Osteoblast (primary cell): ENCODE results near the gene ENGASE. TPM values are rescaled to one million over a fixed set of nuclear protein-coding genes. Genes with fewer than 3 reads are reported as not detected.

Experiments
- DNase-seq: peaks from one replicate; pipeline ENCODE4 v3.0.0; 2011; ENCODE audit warnings: low spot score, mixed read lengths; ENCODE audit not compliant: insufficient read length; ENCODE audit errors: missing footprints
- H2AFZ ChIP-seq: 2 replicates; pipeline ENCODE4 v1.6.0; 2011; ENCODE audit warnings: mild to moderate bottlenecking, low read length
- H3K27ac ChIP-seq: 2 replicates; pipeline ENCODE4 v1.5.1; 2011; ENCODE audit warnings: mild to moderate bottlenecking, low read depth, low read length, moderate library complexity
- H3K27me3 ChIP-seq: 2 replicates; pipeline ENCODE4 v1.6.0; 2012; ENCODE audit warnings: mild to moderate bottlenecking, control low read depth, inconsistent platforms, low read length, moderate library complexity; ENCODE audit not compliant: insufficient read depth
- H3K36me3 ChIP-seq: 2 replicates; pipeline ENCODE4 v1.5.1; 2011; ENCODE audit warnings: mild to moderate bottlenecking, low read length, control low read depth, moderate library complexity; ENCODE audit not compliant: insufficient read depth
- H3K4me1 ChIP-seq: 2 replicates; pipeline ENCODE4 v1.5.1; 2011; ENCODE audit warnings: mild to moderate bottlenecking, low read length, control low read depth, moderate library complexity; ENCODE audit not compliant: insufficient read depth
- H3K4me2 ChIP-seq: 2 replicates; pipeline ENCODE4 v1.6.0; 2011; ENCODE audit warnings: mild to moderate bottlenecking, low read length; ENCODE audit not compliant: insufficient read depth
- H3K4me3 ChIP-seq: fragments of 200-600 bp; sonication (generic); 3 replicates; pipeline ENCODE4 v1.5.1; 2012; ENCODE audit warnings: mild to moderate bottlenecking, low read length, inconsistent platforms; ENCODE audit not compliant: insufficient read depth
- H3K79me2 ChIP-seq: 2 replicates; pipeline ENCODE4 v1.6.0; 2012; ENCODE audit warnings: mild to moderate bottlenecking, low read length, control low read depth, inconsistent platforms; ENCODE audit not compliant: insufficient read depth
- H3K9me3 ChIP-seq: 2 replicates; pipeline ENCODE4 v1.5.1; 2011; ENCODE audit warnings: low read depth, low read length, control low read depth
- H4K20me1 ChIP-seq: 2 replicates; pipeline ENCODE4 v1.6.0; 2012; ENCODE audit warnings: mild to moderate bottlenecking, low read length, control low read depth; ENCODE audit not compliant: insufficient read depth
- total RNA-seq: library from RNA; depleted of rRNA; stranded (reverse); fragments of >200 nt; gene quantifications from 2 replicates; pipeline ENCODE4 v1.2.3, GENCODE V29; 2012
- TF ChIP-seq, protein P1 (sequence below): IDR thresholded peaks from 2 replicates; pipeline ENCODE4 v1.5.1; 2011; ENCODE audit warnings: mild to moderate bottlenecking, low read depth, low read length, moderate library complexity; ENCODE audit errors: extremely low read depth

The ENGASE gene
- total RNA-seq, 1 donor: 14.5 TPM

DNA sequence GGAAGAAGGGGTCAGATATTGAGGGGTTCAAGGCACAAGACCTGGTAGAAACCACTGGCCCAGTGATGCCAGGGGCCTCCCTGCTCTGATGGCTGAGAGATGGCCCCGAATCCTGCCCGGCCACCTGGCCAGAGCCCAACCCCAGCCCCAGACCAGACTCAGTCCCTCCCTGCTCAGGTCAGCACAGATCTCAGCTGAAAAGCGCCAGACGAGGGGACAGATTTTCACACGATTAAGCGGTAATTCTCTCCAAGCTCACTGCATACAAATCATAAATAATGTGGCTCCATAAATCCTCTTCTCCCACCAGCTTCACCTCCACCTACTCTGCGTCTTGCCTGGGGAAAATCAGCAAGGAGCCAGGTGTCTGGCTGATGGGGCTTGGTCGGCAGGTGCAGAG, 57.1 kb downstream of the ENGASE start:
- H3K4me3 ChIP-seq: no peak overlapping the region
- H3K79me2 ChIP-seq: no peaks in the 10 kb centered on the region
- no peak for DNase-seq
- no peak overlapping the region for H2AFZ ChIP-seq
- H3K4me2 ChIP-seq: no peak overlapping the region
- TF ChIP-seq, protein P1, sequence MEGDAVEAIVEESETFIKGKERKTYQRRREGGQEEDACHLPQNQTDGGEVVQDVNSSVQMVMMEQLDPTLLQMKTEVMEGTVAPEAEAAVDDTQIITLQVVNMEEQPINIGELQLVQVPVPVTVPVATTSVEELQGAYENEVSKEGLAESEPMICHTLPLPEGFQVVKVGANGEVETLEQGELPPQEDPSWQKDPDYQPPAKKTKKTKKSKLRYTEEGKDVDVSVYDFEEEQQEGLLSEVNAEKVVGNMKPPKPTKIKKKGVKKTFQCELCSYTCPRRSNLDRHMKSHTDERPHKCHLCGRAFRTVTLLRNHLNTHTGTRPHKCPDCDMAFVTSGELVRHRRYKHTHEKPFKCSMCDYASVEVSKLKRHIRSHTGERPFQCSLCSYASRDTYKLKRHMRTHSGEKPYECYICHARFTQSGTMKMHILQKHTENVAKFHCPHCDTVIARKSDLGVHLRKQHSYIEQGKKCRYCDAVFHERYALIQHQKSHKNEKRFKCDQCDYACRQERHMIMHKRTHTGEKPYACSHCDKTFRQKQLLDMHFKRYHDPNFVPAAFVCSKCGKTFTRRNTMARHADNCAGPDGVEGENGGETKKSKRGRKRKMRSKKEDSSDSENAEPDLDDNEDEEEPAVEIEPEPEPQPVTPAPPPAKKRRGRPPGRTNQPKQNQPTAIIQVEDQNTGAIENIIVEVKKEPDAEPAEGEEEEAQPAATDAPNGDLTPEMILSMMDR: no peak
- H3K27ac ChIP-seq: no peak overlapping the region
- H3K9me3 ChIP-seq: no peaks in the 10 kb centered on the region
- no peaks in the 10 kb centered on the region for H3K36me3 ChIP-seq
- H3K27me3 ChIP-seq: peaks cover 19% of the 10 kb centered on the region
- H3K4me1 ChIP-seq: no peaks in the 10 kb centered on the region
- no peaks in the 10 kb centered on the region for H4K20me1 ChIP-seq

DNA sequence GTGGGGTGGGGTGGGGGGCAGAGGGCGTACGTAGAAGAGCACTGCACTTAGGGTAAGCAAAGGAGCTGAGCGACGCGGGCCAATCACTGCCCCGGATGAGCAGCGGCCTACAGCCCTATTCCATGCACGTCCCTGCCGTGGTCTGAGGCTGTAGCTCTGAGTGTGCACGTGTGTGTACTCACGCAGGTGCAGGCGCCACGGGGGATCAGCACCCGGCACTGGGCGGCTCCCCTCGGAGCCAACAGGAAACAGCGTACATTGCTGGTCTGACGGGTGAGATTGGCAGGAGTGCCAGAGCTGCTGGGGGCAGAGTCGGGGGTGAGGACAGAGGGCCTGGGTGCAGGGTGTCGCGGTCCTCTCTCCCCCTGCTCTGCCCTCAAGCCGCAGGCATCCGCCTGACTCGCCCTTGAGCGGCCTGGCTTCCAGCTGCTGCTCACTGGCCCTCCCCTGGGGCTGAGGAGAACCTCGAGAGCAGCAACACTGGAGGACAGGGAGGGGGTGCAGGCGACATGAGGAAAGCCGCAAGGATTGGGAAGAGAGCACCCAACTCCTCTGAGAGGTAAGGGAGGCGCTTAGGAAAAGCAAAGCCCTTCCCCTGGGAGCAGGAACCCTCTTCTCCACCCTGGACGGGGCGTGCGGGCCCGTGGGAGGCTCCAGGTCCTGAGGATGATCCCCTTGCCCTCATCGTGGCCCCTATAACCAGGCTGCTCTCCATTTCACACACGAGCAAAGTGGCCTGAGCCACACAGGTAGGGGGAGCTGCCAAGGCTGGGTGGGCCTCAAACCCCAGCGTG, 57.8 kb downstream of the ENGASE start:
- Histone ChIP-seq H4K20me1 (no peaks in the 10 kb centered on the region), H3K79me2 (no peaks in the 10 kb centered on the region), H3K9me3 (no peaks in the 10 kb centered on the region), H3K27ac (no peak overlapping the region), H3K4me3 (no peak overlapping the region), H3K36me3 (no peaks in the 10 kb centered on the region), H3K4me1 (no peaks in the 10 kb centered on the region), H3K4me2 (no peak overlapping the region), H2AFZ (no peak overlapping the region), H3K27me3 (peaks cover 13% of the 10 kb centered on the region)
- no peak for DNase-seq
- TF ChIP-seq, protein P1: no peak

DNA sequence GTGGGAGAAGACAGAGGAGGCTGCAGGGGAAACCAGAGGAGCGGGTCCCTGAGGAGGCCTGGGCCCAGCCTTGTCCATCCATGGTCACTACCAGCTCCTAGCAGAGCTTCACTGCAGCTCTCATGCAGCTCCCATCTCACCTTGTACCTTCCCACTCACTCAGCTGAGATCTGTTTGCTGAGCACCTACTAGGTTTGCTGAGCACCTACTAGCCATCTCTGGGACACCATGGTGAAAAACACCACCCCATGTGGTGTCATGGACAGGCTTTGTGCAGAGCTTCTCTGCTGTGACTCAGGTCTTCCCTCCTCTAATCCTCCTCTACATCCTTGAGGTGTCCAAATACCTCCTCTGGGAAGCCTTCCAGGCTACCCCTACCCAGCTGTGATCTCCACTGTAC, 58.6 kb downstream of the ENGASE start:
- H3K79me2 ChIP-seq: no peaks in the 10 kb centered on the region
- H3K27ac ChIP-seq: no peak overlapping the region
- H3K4me2 ChIP-seq: no peak overlapping the region
- no peaks in the 10 kb centered on the region for H3K9me3 ChIP-seq
- no peaks in the 10 kb centered on the region for H3K36me3 ChIP-seq
- H2AFZ ChIP-seq: no peak overlapping the region
- peaks cover 8% of the 10 kb centered on the region for H3K27me3 ChIP-seq
- TF ChIP-seq, protein P1: no peak
- no peaks in the 10 kb centered on the region for H3K4me1 ChIP-seq
- no peak overlapping the region for H3K4me3 ChIP-seq
- no peak for DNase-seq
- H4K20me1 ChIP-seq: no peaks in the 10 kb centered on the region

DNA sequence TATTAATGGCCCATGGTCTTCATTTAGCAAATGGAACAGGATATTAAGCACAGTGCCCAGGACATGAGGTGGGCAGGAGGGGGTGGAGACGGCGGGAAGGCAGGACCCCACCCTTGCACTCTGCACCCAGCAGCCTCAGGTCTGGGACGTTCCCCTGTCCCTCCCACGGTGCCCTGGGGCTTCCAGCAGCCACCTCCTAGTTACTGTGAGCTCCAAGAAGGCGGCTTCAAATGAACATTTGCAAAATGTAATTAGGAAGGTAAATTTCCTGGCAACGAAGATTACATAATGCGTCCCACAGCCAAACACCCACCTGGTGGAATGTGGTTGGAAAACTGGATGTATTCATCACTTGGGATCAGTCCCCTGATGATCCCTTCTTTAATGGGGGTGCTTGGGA, 59.4 kb downstream of the ENGASE start:
- no peaks in the 10 kb centered on the region for H3K4me1 ChIP-seq
- no peaks in the 10 kb centered on the region for H3K79me2 ChIP-seq
- no peak overlapping the region for H2AFZ ChIP-seq
- no peaks in the 10 kb centered on the region for H4K20me1 ChIP-seq
- TF ChIP-seq, protein P1: no peak
- H3K4me3 ChIP-seq: no peak overlapping the region
- H3K27me3 ChIP-seq: peaks cover 7% of the 10 kb centered on the region
- H3K4me2 ChIP-seq: no peak overlapping the region
- no peaks in the 10 kb centered on the region for H3K36me3 ChIP-seq
- H3K27ac ChIP-seq: no peak overlapping the region
- no peaks in the 10 kb centered on the region for H3K9me3 ChIP-seq
- no peak for DNase-seq
